CD4-positive, alpha-beta T cell treated with Interferon gamma for 1 hour (primary cell): ENCODE results near the gene CLEC18A.
"Not testable (repeated sequence)": the region's sequence is repeated elsewhere in the genome, so short reads cannot be mapped to it uniquely, and the experiment has no call there.

Source experiments
- DNase-seq: peaks from one replicate; pipeline ENCODE4 v3.0.0-alpha.2; 2020

CLEC18A gene

DNA sequence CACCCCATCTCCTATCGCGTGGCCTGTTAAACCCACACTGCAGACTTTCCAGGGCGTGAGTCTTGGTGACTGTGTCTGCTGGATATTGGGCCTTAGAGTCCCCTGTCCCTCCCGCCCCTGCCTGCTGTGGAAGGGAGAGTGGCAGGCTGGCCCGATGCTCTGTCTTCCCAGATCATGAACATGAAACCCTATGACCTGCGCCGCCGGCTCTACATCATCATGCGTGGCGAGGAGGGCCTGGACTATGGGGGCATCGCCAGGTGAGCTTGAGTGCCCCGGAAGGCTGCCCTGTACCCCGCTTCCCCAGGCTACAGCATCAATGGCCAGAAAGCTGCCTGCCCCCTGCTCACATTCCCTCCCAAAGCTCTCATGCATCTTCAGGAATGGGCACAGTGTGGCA lies 19.5 kb upstream of the CLEC18A start:
- no peak for DNase-seq

DNA sequence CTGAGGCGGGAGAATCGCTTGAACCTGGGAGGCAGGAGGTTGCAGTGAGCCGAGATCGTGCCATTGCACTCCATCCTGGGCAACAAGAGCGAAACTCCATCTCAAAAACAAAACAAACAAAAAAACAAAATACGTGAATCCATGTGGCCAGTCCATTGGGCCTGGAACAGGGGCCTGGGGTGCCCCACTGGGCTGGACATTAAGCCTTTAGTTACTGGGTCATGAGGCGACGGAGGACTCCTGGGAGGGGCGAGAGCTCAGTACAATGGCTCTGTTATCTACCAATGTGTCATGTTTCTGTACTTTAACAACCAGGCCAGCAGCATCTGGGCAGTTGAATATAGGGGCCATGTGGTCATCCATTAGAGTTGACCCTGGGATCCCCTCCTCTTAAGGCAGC lies 18.9 kb upstream of the CLEC18A start:
- DNase-seq: no peak

DNA sequence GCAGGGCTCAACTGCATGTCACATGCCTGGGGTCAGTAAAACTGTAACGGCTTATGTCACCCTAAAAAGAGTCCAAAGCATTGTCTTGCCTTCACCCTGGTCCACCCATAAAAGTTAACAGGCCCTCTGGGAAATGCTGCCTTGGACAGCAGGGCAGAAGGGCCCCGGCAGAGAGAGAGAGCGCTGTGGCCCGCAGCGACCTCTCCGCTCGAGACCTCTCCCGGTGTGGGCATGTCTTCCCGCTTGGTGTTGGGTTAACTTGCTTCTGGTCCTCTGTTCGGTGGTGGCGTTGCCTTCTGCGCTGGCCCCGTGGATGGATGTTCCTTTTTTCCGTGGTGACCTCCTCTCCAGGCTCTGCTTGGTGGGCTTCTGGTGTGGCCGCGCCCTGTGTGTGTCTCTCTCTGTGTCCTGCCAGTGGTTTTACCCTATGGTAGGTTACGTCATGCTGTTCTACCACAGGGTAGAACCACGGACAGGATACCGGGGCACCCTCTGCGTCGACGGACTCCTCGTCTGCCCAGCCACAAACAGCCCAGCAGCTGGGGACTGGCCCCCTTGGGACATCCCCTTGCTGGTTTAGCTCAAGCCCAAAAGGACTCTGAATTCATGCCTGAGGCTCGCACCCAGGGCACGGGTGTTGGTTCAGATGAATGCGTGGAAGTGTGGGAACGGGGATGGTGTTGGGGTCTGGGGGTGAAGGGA lies 18.3 kb upstream of the CLEC18A start:
- no peak for DNase-seq

DNA sequence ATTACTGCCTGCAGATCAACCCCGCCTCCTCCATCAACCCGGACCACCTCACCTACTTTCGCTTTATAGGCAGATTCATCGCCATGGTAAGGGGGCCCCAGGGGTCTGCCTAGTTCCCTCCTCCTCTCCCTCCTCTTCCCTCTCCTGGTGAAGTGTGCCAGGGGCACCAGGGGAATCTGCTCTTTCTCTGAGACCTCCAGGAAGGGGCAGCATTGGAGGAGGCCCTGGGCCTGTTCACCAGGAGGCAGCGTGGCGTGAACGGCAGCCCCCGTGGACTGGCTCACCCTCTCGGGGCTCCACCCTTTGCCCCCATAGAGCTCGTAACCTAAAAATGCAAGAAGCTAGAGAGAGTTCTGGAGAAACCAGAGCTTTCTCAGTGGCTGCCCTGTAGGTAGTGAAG lies 17.1 kb upstream of the CLEC18A start:
- no peak for DNase-seq

DNA sequence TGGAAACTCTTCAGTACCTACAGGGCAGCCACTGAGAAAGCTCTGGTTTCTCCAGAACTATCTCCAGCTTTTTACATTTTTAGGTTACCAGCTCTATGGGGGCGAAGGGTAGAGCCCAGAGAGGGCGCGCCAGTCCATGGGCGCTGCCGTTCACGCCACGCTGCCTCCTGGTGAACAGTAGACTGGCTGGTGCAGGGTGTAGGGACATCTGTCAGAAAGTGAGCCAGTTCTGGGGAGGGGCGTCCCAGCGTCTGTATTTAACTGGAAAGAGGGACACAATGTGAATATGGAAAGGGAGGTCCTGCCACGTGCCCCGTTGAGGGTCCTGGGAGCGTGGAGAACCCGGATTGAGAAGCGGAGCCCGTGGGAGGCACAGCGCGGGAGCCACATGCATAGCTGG lies 16.4 kb upstream of the CLEC18A start:
- no peak for DNase-seq

DNA sequence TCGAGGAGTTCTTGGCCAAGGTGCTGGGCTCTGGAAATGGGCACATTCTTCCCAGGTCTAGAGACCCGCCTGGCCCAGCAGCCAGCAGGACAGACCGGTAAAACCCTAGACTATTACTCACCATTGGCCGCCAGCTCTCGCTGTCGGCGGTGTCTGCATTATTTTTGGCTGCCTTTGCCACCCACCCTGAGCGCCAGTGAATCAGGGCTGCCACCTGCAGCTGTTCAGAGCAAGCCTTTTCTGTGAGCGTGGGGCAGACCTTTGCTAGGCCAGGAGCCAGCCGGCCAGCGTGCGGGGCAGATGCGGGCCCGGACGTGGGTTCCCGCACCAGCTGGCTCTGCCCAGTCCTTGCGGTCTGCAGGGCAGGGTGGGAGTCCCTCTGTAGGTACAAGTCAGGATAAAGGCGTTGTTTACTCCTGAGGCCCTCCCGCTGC lies 15.8 kb upstream of the CLEC18A start:
- no peak for DNase-seq

DNA sequence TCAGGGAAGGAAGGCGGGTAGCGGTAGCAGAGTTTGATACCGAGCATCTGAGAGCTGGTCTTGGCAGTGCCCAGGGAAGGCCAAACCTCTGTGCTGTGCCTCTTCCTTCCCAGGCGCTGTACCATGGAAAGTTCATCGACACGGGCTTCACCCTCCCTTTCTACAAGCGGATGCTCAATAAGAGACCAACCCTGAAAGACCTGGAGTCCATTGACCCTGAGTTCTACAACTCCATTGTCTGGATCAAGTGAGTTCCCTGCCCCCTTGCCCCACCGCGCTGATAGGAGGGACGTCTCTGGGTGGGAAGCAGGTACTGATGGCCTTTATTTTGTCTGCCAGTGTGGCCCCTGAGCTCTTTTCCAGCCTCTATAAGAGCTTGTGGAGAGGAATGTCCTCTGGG lies 15.4 kb upstream of the CLEC18A start:
- DNase-seq: no peak

DNA sequence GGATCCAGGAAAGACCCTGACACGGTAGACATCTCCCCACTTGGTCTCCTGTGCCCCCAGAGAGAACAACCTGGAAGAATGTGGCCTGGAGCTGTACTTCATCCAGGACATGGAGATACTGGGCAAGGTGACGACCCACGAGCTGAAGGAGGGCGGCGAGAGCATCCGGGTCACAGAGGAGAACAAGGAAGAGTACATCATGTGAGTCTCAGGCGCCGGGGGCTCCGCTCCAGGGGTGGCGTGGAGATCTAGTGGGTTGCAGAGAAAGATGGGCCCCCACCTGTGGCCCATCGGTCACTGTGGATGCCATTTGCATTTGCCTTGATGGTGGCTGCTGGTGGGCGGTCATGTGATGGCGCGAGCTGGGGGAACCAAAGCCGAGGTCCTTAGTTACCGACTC lies 14.9 kb upstream of the CLEC18A start:
- DNase-seq: no peak

DNA sequence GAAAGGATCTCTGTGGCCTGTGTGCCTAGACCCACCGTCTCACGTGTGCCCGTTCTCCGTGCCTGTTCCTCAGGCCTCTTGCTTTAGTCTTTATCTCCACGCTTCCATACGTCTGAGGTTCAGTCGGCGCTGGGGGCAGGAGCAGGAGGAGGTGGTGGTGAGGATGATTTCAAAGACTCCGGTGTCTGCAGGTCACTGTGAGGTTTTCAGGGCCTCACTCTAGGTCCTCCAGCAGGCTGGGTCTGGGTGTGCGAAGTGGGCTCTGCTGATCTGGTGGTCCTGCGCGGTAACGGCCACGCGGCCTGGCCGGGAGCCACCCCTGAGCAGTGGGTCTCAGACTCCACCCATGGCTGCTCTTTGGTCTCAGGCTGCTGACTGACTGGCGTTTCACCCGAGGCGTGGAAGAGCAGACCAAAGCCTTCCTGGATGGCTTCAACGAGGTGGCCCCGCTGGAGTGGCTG lies 14.4 kb upstream of the CLEC18A start:
- no peak for DNase-seq

DNA sequence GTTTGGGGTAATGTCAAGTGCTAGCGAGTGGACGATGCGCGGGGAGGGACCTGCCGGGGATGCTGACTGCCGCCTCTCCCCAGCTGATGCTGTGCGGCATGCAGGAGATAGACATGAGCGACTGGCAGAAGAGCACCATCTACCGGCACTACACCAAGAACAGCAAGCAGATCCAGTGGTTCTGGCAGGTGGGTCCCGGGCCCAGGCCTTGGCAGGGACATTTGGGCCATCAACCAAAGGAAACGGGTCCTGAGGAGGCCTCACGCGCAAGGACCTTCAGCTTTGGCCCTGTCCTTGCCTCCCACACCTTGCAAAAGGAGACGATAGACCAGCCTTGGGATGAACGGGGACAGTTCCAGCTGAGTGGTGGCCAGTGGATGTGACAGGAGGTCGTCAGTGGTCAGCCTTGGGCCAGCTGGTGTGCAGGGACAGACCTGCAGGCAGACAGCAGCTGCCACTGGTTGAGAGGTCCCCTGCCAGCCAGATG lies 13.6 kb upstream of the CLEC18A start:
- DNase-seq: no peak

DNA sequence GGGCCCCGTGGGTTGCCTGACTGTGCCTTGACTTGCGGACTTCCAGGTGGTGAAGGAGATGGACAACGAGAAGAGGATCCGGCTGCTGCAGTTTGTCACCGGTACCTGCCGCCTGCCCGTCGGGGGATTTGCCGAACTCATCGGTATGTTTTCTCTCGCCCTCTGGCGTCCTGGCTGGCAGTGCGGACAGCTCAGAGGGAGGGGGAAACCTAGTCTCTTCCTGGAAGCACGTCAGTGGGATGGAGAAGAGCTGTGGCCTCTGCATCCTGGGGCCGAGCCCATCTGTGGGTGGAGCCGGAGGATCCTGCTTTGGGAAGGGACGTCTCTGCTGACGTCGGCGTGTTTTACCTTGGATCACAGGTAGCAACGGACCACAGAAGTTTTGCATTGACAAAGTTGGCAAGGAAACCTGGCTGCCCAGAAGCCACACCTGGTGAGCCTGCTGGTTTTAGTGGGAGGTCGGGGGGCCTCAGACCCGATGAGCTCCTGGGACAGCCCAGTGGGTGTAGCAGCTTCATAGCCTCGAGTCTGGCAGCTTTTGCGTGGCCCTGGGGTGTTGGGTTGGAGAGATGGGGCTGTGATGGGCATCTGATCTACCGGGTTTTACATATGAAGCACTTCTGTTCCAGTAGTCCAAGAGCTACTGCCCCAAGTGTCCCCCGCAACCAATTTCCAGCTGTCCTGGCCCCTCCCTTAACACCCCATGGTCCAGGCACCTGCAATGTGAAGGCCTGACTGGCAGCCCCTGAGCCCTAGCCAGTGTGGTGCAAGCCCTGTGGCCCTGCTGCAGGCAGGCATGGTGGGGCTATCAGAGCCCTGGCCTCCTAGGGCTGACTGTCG lies 11.9 kb upstream of the CLEC18A start:
- no peak for DNase-seq

DNA sequence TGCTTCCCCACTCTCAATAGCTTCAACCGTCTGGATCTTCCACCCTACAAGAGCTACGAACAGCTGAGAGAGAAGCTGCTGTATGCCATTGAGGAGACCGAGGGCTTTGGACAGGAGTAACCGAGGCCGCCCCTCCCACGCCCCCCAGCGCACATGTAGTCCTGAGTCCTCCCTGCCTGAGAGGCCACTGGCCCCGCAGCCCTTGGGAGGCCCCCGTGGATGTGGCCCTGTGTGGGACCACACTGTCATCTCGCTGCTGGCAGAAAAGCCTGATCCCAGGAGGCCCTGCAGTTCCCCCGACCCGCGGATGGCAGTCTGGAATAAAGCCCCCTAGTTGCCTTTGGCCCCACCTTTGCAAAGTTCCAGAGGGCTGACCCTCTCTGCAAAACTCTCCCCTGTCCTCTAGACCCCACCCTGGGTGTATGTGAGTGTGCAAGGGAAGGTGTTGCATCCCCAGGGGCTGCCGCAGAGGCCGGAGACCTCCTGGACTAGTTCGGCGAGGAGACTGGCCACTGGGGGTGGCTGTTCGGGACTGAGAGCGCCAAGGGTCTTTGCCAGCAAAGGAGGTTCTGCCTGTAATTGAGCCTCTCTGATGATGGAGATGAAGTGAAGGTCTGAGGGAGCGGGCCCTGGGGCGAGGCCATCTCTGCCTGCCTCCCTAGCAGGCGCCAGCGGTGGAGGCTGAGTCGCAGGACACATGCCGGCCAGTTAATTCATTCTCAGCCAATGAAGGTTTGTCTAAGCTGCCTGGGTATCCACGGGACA lies 11.1 kb upstream of the CLEC18A start:
- no peak for DNase-seq

DNA sequence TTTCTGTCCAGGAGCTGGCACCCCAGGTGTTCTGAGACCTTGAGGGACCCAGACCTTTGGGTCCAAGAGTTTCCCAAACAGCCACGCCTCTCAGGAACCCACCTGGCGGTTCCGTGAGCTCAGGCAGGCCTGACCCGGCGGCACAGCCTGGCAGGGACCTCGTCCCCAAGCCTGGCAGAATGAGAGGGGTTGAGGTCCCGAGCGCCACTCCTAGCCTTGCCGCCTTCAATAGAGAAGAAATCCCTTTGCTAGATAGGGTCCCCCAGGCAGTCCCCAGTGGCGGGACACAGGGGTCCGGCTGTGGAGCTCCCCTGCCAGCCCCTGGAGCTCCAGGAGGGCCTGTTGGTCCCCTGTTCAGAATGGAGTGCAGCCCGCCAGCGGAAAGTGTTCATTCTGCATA lies 10.5 kb upstream of the CLEC18A start:
- DNase-seq: no peak

DNA sequence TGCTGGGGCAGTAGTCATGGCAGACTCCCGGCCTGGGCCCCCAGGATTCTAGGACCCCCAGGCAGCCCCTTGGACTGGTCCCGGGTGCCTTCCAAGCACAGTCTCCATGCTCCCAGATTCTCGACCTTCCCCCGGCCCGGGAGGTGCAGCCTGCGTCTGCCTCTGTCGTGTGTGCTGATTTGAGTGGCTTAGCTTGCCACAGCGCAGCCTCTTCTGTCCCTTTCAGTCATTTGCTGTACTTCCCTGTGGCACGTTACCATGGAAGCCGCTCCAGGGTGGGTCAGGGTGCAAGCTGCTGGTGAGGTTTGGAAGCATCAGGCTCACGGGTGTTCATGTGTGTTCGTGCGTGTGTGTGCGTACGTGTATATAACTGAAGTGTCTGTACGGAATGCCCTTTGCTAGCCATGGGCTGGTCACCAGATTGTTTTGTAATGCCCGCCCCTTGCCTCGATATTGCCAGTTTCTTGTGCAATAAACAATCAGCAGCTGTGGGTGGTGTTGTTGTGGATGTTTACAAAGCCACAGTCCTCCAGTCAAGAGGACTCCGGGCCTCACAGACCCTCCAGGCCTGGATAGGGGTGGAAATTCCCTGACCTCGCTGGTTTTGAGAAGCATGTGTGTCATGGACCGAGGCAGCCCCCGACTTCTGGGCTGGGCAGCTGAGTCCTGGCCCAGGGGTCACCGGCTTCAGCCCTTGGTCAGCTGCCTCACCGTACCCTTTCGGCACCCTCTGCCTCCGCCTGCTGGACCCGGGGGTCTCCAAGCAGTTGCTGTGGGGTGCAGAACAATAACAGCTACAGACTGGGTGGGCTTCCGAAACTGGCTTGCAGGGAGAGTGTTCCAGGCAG lies 9.7 kb upstream of the CLEC18A start:
- no peak for DNase-seq

DNA sequence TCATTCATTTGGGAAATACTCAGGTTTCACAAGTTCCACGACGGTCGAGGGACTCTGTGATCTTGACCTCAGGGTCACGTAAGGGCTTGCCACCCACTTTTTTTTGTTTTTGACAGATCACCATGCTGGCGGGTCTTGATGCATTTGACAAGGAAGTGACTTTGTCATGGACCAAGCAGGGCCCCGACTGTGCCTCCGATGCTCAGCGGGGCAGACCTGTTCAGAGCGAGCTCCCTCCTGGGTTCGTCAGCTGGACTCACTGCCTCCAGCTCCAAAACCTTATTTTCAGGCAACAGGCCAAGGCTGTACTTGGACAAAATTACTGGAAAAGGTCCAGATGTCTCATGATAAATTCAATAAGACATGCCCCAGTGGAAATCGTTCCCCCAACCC lies 9.0 kb upstream of the CLEC18A start:
- DNase-seq: no peak

DNA sequence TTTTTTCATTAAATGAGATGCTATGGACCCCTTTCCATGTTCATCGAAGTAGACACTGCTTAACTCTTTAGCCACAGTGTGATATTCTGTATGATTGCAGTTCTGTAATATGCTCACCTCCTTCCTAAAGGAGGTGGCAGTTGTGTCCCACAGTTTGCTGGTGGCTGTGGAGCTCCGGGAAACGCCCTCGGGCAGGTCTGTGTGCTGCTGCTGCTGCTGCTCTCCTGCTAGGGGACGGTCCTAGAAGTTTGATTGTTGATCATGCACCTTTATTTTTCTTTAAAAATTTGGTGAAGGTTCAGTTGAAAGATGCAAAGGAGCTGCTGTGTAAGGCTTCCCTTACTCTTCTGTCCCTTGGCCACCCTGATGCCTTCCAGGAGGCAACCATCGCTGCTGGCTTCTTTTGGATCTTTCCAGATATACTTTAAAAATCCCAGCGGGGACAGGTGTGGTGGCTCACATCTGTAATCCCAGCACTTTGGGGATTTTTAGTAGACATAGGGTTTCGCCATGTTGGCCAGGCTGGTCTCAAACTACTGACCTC lies 8.4 kb upstream of the CLEC18A start:
- DNase-seq: no peak

DNA sequence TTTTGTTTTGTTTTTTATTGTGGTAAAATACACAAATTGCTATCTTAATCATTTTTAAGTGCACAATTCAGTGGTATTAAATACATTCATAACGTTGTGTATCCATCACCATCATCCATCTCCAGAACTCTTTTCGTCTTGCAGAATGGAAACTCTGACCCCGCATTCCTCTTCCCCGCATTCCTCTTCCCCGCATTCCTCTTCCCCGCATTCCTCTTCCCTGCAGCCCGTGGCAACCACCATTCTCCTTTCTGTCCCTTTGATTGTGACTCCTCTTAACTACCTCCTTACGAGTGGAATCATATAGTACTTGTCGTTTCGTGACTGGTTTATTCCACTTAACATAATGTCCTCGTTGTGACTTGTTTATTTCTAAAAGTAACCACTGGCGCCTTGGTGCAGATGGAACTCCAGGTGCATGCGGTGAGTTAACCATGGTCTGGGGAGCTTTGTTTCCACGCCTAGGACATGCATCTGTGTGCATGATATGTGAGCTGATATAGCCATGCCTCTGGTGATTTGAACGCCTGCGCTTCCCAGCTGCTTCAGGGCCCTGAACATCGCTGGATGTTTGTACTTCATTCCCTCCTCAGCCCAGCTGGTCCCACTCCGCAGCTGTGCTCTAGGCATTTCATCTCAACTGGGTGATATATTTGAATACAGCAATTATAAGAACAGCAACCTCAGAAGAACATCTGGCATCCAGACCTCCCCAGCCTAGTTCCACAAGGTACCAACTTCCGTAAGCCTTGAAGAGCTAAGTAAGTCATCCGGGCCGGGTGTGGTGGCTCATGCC lies 7.7 kb upstream of the CLEC18A start:
- DNase-seq: not testable (repeated sequence)

DNA sequence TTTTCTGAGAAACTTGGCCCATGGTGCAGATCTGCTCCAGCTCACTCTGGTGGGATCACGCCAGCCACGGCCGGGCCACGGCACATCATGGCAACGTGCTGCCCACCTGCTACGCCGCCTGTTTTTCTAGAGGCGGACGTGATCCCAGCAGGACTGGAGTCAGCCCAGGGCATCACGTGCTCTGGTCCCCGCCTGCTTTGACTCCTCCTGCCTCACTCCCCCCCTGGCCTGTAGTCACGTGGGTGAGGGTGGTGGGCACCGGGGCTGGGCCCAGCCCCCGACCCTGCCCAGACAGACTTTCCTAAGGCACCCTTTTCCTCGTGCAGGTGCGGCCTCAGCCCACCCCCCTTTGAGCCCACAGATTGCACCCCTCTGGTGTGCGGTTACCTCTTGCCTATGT lies 723 bp upstream of the CLEC18A start:
- not testable (repeated sequence) for DNase-seq

DNA sequence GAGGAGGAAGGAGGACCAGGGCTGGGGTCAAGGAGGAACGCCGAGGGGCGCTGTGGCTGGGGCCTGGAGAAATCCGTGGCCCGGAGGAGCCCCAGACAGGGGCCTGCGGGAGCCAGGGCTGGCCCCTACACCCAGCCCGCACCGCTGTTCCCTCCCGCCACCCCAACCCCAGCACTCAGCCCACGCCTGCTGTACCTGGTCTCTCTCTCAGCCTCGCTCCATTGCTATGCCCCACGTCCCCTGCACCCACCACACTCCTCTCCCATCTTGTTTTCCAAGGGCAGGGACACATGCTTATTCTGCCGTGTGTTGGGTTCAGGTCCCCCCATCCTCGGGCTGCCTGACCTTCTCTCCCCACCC lies 518 bp downstream of the CLEC18A start:
- not testable (repeated sequence) for DNase-seq

DNA sequence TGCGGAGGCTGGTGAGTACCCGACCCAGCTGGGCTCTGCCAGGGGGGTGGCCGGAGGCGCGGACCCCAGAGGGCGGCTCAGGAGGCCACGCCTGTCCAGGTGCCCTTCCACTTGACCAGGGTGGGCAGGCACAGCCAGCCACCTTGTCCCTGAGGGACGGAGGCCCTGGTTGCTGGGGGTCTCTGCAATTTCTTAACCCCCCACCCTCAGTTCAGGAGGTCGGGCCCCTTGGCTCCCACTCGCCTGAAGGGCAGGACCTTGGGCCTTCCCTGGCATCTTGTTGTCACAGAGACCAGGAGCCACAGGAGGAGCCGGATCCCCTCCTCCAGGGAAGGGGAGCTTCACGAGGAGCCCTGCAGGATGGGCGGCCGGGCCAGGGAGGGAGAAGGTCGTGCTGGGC lies 982 bp downstream of the CLEC18A start:
- not testable (repeated sequence) for DNase-seq
